Mononuclear cell (primary cell): ENCODE results near the gene PNPT1. TPM values are rescaled to one million over a fixed set of nuclear protein-coding genes. Genes with fewer than 3 reads are reported as not detected.
A peak's percentile ranks its signal among the peaks of the same experiment; 100 is the strongest.
"Not testable (repeated sequence)": the region's sequence is repeated elsewhere in the genome, so short reads cannot be mapped to it uniquely, and the experiment has no call there.

Source experiments
- H3K27me3 ChIP-seq: 2 replicates; pipeline ENCODE4 v1.6.0; 2011; ENCODE audit warnings: low read length, control low read depth; ENCODE audit not compliant: insufficient read depth
- H3K4me1 ChIP-seq: 2 replicates; pipeline ENCODE4 v1.5.1; 2011; ENCODE audit warnings: mild to moderate bottlenecking, low read length, control low read depth; ENCODE audit not compliant: insufficient read depth
- H3K4me3 ChIP-seq: 2 replicates; pipeline ENCODE4 v1.5.1; 2011; ENCODE audit warnings: mild to moderate bottlenecking, low read length, moderate library complexity
- H3K9me3 ChIP-seq: 2 replicates; pipeline ENCODE4 v1.5.1; 2011; ENCODE audit warnings: low read depth, mild to moderate bottlenecking, control low read depth, low read length
- total RNA-seq: library from RNA; depleted of rRNA; stranded (reverse); fragments of >200 nt; gene quantifications from one replicate; pipeline ENCODE4 v1.2.3, GENCODE V29; 2012

PNPT1 gene
- total RNA-seq, 1 donor: 10.8 TPM

DNA sequence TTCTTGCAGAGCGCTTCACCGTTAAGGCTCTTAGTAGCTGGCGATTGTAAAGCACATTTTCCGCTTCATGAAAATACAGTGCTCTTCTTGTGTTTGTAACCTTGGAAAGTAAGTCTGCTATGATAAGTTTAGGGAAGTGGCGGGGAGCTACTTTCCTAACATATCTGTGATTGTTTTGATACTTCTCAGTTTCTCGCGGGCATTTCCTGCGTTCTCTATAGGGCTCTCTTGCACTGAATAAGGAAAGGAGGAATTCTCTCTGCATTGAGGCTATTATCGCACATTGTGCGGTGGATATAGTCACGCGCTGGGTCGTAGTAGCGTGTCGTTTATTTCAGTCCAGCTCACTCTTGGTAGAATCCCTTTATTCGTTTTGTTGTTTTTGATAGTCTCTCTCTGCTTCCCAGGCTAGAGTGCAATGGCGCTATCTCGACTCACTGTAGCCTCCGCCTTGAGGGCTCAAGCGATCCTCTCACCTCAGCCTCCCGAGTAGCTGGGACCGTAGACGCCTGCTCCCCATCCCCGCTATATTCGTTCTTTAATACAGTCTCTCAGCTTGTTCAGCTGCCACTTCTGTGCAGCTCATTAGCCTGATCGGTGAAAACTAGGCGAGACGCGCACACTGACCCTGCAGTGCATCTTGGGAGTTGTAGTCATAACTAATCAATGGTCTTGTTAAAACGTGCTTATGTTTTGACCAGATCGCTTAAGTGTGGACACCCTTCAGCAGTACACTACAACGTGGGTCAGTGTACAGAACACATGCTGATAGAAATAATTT, 75.2 kb downstream of the PNPT1 start:
- H3K27me3 ChIP-seq: no peaks in the 10 kb centered on the region
- H3K9me3 ChIP-seq: no peaks in the 10 kb centered on the region
- peaks cover 49% of the 10 kb centered on the region for H3K4me1 ChIP-seq
- peak overlapping the region; percentile 95 for H3K4me3 ChIP-seq

DNA sequence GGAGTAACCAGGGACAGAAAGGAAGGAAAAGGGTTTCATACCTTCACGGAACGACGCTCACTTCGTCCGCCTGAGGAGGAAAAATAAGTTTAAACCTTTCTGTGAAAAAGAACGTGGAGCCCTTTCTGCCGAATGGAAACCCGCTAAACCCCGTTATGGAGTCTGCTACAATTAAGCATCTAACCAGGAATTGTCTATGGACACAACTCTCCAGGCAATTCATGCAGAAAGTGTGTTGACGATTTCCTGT, 75.7 kb downstream of the PNPT1 start:
- H3K4me1 ChIP-seq: peaks cover 45% of the 10 kb centered on the region
- H3K4me3 ChIP-seq: peak overlapping the region; percentile 95
- no peaks in the 10 kb centered on the region for H3K9me3 ChIP-seq
- no peaks in the 10 kb centered on the region for H3K27me3 ChIP-seq

DNA sequence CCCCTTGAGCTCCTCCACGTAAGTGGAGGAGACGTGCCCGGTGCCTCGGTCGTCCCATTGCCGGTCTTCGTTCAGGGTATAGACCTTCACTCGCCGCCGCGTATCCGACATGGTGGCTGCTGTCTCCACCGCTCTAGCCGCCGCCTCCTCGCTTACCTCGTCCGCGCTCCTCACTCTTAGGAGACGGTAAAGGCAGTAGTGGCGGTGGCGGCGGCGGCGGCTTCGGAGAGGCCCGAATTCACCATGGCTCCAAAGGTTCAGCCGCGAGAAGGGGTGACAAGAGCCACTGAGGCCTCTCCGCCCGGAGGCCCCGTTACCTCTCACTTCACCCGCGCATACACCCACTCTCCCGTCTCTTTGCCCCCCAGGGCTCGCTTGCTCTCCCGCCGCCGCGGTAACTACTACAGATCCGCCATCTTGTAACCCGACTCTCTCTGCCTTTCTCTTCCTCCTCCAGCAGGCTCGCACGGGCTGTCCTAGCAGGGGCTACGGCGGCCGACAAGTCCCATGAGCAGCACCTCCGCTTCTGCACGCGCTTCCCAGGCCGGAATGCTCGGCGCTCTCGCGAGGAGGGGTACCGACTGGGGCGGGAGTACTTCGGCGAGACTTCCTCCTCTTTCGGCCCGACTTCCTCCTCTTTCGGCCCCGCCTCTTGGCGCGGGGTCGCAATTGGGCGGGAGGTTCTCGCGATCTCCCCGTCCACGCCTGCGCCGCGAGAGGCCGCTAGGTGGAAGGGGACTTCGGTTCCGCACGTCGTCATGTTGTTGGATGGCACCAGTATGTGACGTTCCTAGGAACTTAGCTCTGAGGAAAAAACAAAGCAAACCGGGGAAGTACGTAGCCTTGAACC, 76.2 kb downstream of the PNPT1 start, which contains the start of gene PPP4R3B:
Gene PPP4R3B (minus strand): TSS at position 448 of the 850 bp plus-strand sequence. CDS start 337 bp downstream, at position 111.
- Histone ChIP-seq H3K4me1 (peaks cover 44% of the 10 kb centered on the region), H3K27me3 (no peaks in the 10 kb centered on the region), H3K4me3 (peak within 1 kb of the TSS; percentile 95), H3K9me3 (no peaks in the 10 kb centered on the region)

DNA sequence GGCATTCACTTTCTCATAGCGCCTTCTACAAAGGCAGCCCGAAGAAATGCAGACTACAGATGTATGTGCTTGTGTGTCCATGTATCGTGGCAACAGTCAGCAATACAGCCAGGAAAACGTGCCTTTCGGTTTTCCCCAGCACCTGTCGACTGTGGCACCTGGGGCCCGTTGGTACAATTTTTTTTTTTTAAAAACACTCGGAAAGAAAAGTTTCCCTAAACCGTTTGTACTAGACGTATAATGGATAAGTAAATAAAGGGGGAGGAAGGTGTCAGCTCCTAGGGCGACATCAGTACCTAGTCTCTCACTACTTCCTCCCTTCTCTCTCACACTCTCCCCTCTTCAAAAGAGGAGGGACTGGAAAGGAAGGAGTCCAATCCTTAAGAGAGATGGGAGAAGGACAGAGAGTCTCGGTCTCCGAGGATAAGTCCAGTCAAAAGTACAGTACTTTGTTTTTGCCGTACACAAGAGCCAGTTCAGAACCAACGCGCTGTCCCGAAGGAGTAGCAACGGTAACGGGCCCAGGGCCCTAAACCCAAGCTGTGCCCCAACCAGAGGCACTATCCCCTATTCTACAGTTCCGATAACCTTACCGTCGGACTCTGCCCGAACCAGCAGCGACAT, 77.0 kb downstream of the PNPT1 start:
- no peaks in the 10 kb centered on the region for H3K27me3 ChIP-seq
- H3K4me3 ChIP-seq: peak overlapping the region; percentile 95
- no peaks in the 10 kb centered on the region for H3K9me3 ChIP-seq
- H3K4me1 ChIP-seq: peaks cover 37% of the 10 kb centered on the region

DNA sequence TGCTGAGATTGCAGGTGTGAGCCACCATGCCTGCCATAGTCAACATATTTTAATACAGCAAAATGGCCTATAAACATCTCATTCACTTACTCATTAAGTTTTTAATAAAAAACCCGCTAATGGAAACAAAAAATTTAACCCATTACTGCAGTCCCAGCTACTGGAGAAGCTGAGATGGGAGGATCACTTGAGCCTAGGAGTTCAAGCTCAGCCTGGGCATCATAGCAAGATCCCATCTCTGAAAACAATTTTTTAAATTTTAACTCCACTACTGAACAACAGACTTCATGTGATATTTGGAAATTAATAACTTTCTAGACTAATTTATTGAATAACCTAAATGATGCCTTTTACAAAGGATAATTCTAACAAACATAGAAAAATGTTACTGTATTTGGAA, 81.6 kb downstream of the PNPT1 start:
- Histone ChIP-seq H3K4me3 (no peak overlapping the region), H3K4me1 (peaks cover 21% of the 10 kb centered on the region), H3K27me3 (no peaks in the 10 kb centered on the region), H3K9me3 (no peaks in the 10 kb centered on the region)

DNA sequence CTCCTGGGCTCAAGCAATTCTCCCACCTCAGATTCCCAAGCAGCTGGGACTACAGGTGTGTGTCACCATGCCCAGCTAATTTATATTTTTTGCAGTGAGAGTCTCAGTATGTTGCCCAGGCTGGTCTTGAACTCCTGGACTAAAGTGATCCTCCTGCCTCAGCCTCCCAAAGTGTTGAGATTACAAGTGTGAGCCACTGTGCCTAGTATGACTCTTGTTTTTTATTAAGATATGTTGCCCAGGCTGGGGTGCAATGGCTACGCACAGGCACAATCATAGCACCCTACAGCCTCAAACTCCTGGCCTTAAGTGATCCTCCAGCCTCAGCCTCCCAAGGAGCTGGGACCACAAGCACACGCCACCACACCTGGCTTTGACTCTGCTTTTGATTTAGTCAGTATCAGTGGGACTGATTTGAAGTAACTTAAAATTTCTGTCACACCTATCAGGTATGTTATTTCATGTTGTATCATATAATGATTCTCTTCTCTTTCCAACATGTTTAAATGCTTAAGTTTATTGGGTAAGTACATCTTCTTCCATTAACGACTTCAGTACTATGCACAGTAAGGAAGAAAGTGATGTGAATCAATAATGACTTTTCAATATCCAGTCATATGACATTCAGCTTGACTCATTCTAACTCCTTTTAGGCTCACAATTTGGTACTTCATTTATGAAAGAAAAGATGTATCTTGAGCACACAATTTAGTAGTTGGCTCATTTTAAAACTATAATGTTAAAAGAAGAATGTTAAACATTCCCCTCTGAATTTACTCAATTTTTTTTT, 82.5 kb downstream of the PNPT1 start:
- H3K4me1 ChIP-seq: peaks cover 22% of the 10 kb centered on the region
- H3K4me3 ChIP-seq: no peak overlapping the region

DNA sequence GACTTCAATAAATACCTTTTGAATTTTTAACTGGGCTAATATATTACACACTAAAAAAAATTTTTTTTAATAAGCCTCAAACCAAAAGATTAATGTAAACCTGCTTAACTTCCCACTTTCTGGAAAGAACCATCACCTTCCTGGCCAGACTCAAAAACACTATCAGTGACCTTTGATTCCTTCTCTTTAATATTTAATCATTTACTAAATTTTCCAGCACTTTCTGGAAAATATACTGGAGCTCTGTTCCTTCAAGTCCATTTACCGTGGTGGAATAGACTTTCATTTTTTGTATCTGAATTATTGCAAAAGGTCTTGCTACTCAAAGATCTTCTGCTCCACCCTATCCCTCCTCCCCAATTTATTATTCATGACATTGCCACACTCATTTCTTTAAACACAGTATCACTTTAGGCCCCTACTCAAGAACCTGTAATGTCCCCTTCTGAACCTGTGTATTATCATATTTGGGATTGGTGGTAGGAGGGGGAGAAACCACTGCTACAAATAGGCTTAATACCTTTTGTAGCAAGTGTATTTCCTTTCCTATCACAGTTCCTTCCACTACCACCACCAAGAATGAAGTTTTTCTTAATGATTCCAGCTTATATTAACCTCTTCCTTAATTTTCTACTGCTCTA, 83.6 kb downstream of the PNPT1 start:
- H3K4me1 ChIP-seq: peaks cover 17% of the 10 kb centered on the region
- H3K27me3 ChIP-seq: no peaks in the 10 kb centered on the region
- no peak overlapping the region for H3K4me3 ChIP-seq
- no peaks in the 10 kb centered on the region for H3K9me3 ChIP-seq

More for the DNA sequence above, 82.5 kb downstream of the PNPT1 start:
- Histone ChIP-seq H3K27me3 (no peaks in the 10 kb centered on the region), H3K9me3 (no peaks in the 10 kb centered on the region)

DNA sequence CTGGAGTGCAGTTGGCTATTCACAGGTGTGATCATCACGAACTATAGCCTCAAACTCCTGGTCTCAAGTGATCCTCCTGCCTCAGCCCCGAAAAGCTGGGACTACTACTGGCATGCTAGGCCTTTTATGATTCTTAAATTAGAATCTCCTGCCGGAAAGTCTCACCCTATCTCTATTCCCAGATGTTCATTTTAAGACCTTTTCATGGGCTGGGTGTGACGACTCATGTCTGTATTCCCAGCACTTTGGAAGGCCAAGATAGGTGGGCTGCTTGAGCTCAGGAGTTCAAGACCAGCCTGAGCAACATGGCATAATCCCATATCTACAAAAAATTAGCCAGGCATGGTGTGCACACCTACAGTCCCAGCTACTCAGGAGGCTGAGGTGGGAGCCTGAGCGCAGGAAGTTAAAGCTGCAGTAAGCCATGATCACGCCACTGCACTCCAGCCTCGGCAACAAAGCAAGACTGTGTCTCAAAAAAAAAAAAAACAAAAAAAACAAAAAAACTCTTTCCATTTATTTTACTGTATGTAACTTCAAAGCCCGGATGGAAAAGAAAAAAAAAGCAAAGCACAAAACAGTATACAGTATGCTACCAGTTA, 84.3 kb downstream of the PNPT1 start:
- H3K4me1 ChIP-seq: peaks cover 16% of the 10 kb centered on the region
- H3K9me3 ChIP-seq: no peaks in the 10 kb centered on the region
- H3K4me3 ChIP-seq: no peak overlapping the region
- H3K27me3 ChIP-seq: no peaks in the 10 kb centered on the region

DNA sequence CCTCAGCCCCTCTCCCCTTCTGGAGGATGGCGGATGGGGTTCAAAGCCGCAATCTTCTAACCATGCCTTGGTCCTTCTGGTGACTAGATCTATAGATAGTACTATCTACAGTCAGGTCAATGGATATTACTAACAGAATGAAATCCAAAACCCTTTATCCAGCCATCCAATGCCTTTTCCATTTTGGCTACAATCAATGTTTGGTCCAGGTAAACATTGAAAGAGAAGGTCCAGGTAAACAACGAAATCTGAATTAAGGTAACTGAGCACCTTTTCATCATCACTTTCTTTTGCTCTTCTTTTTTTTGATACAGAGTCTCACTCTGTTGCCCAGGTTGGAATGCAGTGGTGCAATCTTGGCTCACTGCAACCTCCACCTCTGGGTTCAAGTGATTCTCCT, 85.9 kb downstream of the PNPT1 start:
- Histone ChIP-seq H3K9me3 (no peaks in the 10 kb centered on the region), H3K27me3 (no peaks in the 10 kb centered on the region), H3K4me3 (no peak overlapping the region), H3K4me1 (peaks cover 16% of the 10 kb centered on the region)

DNA sequence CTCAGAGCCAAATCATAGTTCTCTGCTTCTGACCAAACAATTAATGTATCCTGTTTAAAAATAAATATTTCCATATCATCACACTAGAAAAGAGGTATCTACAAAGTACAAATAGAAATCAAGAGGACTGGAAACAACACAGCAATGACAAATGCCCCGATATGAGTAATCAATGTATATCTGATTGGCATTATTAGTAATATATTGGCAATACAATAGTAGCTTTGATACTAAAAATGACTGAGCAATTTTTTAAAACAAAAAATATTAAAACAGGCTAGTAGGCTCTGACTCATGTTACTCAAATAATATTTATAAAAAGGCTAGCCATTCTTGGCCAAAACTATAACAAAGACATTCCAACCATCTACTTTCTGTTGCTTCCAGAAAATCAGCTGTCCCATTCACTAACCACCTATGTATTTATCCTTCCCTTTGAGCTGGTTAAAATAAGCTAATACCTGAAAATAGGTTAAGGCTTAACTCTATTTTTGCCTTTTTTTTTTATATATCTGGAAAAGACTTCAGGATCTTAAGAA, 89.5 kb downstream of the PNPT1 start:
- Histone ChIP-seq H3K27me3 (no peaks in the 10 kb centered on the region), H3K9me3 (no peaks in the 10 kb centered on the region), H3K4me3 (no peak overlapping the region), H3K4me1 (peaks cover 17% of the 10 kb centered on the region)

DNA sequence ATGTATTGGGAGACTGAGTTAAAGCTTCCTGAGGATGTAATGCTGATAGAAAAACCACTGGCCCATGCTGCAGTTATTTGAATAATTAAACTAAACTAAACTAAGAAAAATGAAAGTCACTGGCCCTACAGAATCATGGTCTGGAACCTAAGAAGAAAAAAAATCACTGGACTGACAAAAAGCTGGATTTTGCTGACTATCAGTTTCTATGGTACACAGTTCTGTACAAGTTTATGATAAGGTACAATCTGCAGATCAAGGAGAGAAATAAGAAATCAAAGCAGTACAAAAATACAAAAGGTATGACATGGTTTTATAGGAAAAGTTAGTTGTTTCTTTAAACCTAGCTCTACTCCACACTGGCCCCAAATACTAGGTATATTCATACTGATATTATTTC, 91.8 kb downstream of the PNPT1 start:
- H3K4me3 ChIP-seq: no peak overlapping the region
- no peaks in the 10 kb centered on the region for H3K9me3 ChIP-seq
- no peaks in the 10 kb centered on the region for H3K27me3 ChIP-seq
- H3K4me1 ChIP-seq: peaks cover 7% of the 10 kb centered on the region

DNA sequence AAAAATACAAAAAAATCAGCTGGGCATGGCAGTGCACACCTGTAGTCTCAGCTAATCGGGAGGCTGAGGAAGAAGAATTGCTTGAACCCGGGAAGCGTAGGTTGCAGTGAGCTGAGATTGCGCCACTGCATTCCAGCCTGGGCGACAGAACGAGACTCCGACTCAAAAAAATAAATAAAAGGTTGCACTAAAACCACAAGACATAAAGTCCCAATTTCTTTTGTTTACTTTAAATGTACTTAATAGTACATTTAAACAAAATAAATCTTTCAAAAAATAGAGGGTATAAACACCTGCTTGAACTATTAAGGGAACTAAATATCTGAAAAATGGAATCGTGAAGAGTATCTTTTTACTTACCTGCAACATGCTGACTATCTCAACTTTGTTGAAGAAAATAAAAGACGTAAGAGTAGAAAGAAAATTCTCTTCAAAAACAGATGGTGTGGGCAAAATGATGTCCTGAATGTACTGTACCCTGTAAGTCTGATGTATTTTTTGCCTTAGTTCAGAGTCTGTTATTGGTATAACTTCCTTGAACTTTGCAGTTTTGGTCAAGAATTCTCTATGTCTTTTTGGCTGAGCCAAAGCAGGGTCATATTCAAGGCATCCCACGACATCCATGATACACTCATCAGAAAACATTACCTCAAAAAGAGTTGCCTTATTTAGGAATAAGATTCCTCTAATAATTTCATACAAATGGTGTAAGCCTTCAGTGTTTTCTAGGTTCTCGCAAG, 95.4 kb downstream of the PNPT1 start:
- Histone ChIP-seq H3K4me1 (peaks cover 4% of the 10 kb centered on the region), H3K27me3 (no peaks in the 10 kb centered on the region), H3K9me3 (no peaks in the 10 kb centered on the region), H3K4me3 (no peak overlapping the region)

DNA sequence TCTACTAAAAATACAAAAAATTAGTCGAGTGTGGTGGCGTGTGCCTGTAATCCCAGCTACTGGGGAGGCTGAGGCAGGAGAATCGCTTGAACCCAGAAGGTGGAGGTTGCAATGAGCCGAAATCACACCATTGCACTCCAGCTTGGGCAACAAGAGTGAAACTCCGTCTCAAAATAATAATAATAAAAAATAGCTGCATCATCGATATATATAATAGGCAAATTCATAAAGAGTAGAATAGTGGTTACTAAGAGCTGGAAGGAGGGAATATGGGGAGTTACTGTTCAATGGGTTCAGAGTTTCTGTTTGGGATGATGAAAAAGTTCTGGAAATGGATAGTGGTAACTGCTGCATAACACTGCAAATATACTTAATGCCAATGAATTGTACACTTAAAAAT, 96.8 kb downstream of the PNPT1 start:
- H3K9me3 ChIP-seq, H3K4me3 ChIP-seq, H3K4me1 ChIP-seq, H3K27me3 ChIP-seq: not testable (repeated sequence)
